NCI-H774 (cell line): ENCODE data around the gene PRSS50.

Source experiments
- DNase-seq: peaks from one replicate; lab custom pipeline; 2025; lab: John Stamatoyannopoulos, UW

Gene PRSS50

GRCh38 chr3:46725621-46726314, 8.1 kb upstream of the PRSS50 start:
- no peak for DNase-seq

DNA sequence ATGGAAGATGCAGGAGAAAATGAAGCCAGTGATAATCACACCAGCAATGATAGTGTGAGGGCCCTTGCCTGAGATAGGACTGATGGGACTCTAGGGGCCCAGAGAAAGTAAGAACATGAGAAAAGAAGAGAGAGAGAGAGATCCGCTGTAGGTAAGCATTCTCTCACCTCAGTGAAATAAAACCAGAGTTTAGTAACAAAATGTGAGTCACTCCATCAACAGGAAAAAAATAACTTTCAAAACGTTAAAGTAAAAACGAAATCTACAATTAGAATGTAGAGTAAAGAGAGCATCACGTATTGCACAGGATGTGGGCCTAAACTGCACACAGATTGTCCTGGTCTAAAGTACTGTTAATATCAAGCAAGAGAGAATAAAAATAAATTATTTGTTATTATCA, 6.8 kb upstream of the PRSS50 start:
- no peak for DNase-seq

GRCh38 chr3:46722443-46722842, 4.8 kb upstream of the PRSS50 start:
- DNase-seq, result no peak

DNA sequence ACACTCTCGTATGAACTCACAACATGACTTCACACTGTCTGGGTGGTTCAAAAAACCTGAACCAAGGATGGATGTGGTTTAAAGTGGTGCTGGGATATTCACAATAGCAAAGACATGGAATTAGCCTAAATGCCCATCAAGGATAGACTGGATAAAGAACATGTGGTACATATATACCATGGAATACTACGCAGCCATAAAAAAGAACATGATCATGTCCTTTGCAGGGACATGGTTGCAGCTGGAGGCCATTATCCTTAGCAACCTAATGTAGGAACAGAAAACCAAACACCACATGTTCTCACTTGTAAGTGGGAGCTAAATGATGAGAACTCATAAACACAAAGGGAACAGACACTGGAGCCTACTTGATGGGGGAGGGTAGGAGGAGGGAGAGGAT, 3.3 kb upstream of the PRSS50 start:
- DNase-seq, result no peak

DNA sequence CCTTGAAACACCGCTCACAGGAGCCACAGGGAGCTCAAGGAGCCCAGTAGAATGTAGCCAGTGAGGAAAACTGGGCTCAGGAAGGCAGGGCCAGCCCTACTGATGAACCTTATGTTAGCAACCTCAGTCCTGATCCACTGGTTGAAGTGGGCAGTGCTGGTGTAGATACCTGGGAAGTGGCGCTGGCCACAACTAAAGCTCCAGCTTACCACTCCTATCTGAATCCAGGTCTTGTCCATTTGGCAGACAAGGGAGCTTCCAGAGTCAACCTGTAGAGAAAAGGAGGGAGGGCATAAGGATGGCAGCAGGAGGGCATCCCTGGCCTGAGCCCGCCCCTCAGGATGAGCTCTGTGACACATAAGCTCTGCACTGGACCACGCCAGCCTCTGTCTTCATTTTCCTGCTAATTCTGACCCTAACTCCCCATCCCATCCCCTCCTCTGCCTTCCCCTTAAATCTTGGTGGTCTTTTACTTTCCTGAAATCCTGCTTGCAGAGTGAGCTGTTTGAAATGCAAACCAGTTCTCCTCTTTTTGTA, 2.1 kb upstream of the PRSS50 start:
- DNase-seq, result no peak

GRCh38 chr3:46719044-46719565, 1.4 kb upstream of the PRSS50 start:
- no peak for DNase-seq

DNA sequence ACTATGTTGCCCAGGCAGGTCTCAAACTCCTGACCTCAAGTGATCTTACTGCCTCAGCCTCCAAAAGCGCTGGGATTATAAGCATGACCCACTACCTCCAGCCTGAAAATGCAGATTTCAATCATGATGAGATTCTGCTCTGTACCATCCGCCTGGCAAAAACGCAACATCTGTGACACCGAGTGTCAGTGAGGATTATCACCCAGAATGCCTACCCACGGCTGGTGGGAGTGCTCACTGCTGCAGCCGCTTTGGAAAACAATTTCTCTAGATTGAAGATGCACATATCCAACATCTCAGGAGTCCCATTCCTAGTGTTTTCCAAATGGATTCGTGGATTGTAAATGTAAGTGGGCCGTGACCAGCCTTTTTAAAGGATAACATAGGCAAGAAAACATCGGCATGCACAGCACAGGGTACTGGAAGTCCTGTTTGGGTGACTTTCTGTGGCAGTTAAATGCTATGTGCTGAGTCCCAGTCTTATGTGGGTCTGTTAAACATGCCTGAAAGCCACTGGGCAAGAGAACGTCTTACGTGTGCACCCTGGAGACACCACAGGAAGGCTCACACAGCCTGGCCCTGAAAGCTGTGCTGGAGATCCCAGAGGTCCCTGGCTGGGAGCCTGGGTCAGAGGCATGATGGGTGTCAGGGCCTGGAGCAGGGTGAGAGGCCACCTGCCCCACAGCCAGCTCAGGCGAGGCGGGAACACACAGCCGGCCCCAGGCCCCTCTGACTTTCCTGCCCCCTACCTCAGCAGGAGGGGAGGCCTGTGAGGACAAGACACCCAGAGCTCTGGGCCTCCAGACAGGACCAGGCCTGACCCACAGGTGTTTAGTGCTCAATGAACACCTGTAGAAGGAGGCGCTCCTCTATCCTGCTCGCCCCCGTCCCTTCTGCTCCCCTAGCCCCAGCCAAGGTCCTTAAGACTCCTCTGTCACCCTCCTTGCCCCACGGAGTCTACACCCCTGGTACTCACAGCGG, 918 bp downstream of the PRSS50 start:
- DNase-seq, result no peak

GRCh38 chr3:46715507-46716175, 2.0 kb downstream of the PRSS50 start:
- no peak for DNase-seq

GRCh38 chr3:46714728-46715506, 2.8 kb downstream of the PRSS50 start:
- no peak for DNase-seq

- DNase-seq, result no peak
These were observed 3.6 kb downstream of the PRSS50 start for GRCh38 chr3:46713898-46714552.

GRCh38 chr3:46713050-46713897, 4.4 kb downstream of the PRSS50 start:
- DNase-seq, result no peak

DNA sequence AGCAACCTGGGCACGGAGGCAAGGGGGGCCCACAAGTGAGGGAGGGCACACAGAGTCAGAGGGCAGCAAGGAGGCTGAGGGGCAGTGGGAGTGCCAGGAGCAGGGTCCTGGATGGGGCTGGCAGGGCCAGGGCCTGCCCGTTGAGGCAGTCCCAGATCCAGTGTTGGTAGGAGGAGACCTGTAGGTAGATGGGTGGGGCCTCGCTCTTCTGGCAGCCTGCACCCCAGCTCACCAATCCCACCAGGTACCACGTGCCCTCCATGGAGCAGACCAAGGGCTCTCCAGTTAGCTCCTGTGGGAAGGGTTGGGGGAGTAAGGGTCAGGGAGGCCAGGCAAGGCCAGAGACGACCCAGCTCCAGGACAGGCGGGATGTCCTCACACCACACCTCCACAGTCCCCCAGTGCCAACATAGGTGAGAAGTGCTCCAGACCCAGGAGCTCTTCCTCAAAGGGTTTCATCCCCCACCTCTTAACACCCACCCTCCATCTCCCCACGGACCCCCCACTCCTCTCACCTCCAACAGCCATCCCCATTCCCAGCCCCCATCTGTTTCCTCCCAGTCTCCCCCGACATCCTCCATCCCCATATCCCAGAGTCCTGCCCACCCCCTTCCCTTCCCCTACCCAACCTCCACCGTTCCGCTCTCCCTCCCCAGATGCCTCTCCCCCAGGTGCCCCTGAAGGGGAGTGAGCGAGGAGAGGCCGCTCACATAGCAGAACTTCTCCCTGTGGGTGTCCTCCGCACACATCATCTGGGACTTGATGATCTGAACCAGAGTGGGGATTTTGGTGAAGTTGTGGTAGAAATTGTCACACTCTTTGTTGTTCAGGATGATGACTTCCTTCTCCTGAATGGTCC, 5.2 kb downstream of the PRSS50 start:
- DNase-seq, result no peak

- no peak for DNase-seq
These were observed 5.9 kb downstream of the PRSS50 start for GRCh38 chr3:46711760-46712159.

- DNase-seq, result no peak
These were observed 6.4 kb downstream of the PRSS50 start for GRCh38 chr3:46711305-46711704.

- no peak for DNase-seq
These were observed 6.9 kb downstream of the PRSS50 start for GRCh38 chr3:46710671-46711295.

GRCh38 chr3:46710229-46710628, 7.4 kb downstream of the PRSS50 start:
- no peak for DNase-seq

DNA sequence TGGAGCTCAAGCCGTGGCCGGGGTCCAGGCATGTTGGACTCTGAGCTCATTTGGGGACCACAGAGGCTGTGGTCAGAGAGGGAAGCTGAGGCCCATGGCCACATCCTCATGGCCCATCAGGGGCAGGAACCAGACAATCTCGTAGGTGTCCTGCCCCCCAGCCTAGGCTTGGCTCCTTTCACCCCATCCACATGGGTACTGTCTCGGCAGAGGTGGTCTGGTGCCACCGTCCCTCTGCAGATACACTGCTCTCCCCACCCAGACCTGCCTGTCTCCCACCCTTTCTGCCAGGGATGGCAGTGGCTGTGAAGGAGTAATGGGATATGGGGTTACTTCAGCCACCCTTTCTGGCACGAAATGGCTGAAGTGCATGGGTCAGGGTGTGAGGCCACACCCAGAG, 7.9 kb downstream of the PRSS50 start:
- no peak for DNase-seq

DNA sequence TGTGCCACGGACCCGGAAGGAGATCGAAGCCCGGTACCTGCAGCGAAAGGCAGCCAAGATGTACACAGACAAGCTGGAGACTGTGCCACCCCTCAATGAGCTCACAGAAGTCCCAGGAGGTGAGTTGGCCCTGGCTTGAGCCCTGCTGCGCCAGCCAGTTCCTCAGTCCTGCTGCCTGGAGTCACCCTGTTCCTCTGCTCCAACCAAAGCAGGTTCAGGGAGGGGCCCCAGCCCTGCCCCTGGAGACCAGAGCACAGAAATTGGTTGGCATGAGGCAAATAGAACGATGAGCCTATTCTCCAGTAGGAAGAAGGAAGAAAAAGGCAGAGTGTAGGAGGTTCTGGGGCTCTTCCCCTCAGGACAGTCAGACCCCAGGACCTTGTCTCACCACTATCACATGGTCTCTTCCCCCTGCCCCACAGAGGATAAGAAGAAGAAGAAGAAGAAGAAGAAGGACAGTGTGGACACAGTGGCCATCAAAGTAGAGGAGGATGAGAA, 8.5 kb downstream of the PRSS50 start:
- DNase-seq, result no peak
